Stimulated activated CD4-positive, alpha-beta T cell treated with anti-CD3 and anti-CD28 coated beads, TNF-alpha, amount 100 ng/mL, for 48 hours (primary cell): ENCODE measurements around the gene C8B.

Source experiments
- DNase-seq, 3 donors: peaks; one replicate each; pipeline ENCODE4 v3.0.0-alpha.2; 2020; ENCODE audit warnings: low read depth in 3 of 3

Gene C8B

DNA sequence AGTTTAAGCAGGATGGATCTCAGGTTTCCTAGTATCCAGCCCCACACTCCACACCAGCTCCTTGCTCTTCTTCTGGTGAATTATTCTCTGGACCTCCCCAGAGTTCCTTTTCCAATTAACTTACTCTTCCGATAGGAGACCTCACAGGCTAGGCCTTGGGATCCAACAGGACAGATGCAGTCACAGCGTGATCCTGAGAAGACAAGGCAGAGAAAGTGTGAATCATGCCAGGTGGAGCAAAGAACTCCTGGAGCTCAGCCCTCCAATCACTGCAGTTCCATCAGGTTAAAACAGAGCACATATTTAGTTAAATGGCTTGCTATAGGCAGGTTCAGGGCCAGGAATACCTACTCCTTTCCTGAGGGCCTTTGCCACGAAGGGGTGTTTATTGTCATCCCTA is 34.1 kb downstream of the C8B start:
- DNase-seq: no peak

DNA sequence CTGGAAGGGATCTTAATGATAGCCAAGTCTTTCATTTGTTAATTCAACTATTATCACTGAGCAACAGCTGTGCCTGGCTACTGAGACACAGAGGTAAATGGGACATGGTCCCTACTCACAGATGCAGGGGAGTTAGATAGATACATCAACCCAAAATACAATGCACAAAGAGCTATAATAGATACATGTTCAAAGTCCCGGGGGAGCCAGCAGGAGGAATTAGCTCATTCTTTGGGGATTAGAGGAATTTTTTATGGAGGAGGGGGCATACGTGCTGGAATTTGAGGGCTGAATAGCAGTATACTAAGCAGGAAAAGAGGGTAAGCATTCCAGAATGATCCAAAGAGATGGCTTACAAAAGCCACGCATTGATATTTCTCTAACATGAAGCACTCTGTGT is 34.6 kb downstream of the C8B start:
- no peak for DNase-seq

DNA sequence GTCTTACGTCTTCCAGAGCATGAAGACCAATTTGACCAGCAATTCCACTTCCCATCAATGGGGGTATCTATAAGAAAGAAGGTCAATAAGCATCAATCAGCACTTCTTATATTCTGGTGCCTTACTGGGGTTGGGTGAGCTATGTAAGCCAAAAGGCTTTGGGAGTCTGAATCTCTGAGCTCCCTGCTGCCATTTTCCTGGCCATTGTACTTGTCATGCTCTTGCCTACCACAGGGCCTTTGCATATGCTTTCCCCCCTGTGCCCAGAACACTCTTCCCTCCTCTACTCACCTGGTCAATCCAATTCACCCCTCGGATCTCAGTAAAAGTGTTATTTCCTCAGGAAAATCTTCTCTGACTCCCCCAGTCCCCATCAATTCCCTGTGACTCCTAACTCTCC is 36.3 kb downstream of the C8B start:
- no peak for DNase-seq

DNA sequence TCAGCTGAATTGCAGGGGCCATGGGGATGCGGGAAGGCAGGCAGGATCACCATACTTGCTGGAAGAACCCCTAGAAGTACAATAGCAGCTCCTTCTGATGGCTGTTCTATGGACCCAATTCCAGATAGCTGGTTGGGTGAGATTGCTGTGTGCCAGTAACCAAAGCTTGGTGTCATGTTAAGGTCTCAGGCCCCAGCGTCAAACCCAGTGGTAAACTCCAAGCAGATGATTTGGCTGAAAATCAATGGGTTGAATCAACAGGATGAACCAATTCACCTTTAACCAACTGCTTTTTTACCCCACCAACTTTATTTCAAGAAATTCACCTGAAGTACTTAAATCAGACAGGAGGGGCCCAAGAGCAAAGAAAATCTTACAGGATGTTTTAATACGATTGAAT is 37.8 kb downstream of the C8B start:
- no peak for DNase-seq

DNA sequence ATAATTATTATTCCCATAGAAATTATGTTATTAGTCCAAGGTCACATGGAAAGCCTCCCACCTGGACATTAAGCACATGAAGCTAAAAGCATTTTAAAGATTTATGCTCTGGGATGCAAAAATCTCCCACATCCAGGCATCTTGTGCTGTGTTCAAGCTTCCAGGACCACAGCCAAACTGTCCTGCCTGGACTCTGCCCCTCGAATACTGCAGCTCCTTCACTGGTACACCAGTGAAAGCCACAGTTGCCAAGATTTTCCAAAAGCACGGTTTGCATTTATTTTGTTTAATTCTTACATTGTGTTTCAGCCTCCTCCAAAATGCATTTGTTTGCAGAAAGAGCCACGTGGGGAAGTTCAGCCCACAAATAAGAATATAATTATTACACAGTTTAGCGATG is 38.6 kb downstream of the C8B start:
- no peak for DNase-seq

DNA sequence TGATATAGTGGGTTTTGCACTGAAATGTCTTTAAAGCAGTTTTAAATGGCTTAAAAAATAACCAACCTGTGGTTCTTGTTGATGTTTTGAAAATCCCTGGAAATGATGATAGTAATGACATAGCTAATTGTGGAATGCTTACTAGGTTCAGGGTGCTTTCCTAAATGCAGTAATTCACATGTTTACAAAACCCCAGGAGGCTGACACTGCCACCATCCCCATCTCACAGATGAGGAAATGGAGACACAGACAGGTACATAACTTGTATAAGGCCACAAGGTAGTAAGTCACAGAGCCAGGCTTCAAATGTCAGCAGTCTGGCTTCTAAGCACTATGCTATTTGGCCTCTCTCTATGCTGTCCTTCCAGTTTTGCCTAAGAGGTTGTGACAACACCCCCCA is 40.6 kb downstream of the C8B start:
- no peak for DNase-seq

DNA sequence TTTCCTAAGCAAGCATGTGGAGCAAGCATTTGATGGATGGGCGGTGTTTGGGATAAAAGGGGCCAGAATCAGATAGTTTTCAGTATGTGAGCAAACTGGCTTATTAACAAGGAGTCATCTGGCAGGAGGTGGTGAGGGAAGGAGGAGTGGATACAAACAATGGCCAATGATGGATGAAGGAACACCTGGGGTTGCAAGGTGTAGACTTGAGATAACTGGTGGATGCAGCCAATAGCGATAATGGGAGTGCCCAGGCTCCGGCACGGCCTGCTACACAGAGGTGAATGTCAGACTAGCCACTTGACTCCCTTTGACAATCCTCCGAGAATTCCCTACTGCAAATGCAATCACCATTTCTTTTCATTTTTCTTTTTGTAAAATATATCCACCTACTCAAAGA is 41.7 kb downstream of the C8B start:
- no peak for DNase-seq

DNA sequence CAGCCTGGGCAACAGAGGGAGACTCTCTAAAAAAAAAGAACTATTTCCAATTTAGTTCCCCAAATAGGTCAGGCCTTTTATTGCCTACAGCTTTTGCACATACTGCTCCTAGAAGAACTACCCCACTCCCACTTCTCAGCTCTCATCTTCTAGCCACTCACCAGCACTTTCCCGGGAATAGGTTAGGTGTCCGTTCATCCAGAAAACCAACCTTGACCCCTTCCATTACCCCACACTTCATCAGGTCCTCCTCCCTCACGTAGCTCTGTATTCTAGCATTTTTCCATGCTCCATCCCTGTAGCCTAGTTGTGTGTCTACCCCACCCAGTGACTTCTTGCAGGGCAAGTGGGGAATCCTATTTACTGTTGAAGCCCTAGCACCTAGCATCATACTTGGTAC is 42.6 kb downstream of the C8B start:
- no peak for DNase-seq

DNA sequence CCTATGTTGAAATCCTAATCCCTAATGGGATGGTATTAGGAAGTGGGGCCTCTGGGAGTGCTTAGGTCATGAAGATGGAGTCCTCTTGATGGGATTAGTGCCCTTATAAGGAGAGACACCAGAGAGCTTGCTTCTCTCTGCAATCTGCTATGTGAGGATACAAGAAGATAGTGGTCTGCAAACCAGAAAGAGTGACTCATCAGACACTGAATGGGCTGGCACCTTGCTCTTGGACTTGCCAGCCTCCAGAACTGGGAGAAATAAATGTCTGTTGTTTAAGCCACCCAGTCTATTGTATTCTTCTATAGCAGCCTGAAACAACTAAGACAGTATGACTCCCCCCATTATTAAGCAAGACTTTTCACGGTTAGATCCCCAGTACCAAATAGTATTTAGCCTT is 43.3 kb downstream of the C8B start:
- DNase-seq: no peak

DNA sequence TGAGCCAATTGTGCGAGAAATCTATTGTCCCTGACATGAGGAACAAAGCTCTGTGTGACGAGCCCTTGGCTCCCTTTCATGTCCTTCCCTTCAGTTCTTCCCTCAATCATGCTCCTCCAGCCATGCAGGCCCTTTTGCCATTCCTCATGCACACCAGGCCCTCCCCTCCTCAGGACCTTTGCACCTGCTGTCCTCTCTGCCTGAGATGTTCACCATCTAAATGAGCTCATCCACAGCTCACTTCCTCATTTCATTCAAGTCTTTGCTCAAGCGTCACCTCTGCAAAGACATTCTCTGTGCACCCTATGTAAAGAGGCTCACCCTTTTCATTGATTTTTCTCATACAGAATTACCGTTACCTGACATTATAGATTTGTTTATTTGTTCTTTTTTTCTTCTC is 43.7 kb downstream of the C8B start:
- no peak for DNase-seq

DNA sequence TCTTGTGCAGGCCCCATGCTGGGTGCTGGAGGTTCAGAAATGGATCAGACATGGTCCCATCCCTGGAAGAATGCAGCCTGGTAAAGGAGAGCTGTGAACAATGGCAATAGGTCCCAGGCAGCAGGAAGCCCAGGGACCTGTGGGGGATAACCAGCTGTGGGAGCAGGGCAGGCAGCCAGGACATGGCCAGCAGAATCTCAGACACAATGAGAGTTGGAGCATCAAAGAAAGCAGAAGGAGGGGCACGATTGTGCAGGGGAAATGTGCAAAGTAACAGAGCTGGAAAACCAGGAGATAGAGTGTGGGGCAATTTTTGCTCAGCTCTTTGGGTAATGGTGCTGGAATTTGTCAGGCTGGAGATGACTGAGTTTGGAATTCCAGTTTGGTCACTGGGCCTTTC is 44.3 kb downstream of the C8B start:
- no peak for DNase-seq

DNA sequence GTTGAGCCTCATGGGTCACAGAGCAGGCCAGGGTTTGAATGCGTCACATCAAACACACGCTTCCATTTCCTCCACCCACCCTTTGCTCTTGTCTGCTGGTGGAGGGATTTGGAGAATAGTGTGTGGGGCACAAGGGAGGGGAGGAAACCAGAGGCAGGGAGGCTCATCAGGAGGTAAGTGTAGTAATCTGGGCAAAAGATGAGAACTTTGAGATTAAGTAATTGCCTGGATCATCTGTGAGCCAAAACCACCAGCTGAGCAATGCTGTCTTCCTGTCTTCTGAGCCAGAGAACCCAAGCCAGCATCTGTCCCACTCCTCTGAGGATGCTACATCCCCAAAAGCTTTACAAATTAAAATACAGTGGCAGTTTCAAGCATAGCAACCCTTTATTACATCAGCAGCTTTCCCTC is 45.2 kb downstream of the C8B start:
- no peak for DNase-seq

DNA sequence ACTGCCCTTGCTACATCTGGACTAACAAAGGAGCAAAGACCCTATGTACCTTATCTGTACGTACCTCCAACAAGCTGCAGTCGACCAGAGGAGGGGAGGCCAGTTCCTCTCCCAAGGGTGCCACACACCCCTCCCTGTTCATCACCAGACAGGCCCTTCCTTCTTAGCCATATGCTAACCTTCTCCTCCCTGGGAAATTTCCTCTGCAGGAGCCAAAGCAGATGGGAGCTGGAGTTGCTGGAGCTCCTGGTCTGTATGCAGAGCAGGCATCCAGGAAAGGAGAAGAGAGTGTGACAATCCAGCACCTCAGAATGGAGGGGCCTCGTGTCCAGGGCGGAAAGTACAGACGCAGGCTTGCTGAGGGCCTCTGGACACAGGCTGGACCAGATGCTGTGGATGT is 48.5 kb downstream of the C8B start:
- DNase-seq: no peak

DNA sequence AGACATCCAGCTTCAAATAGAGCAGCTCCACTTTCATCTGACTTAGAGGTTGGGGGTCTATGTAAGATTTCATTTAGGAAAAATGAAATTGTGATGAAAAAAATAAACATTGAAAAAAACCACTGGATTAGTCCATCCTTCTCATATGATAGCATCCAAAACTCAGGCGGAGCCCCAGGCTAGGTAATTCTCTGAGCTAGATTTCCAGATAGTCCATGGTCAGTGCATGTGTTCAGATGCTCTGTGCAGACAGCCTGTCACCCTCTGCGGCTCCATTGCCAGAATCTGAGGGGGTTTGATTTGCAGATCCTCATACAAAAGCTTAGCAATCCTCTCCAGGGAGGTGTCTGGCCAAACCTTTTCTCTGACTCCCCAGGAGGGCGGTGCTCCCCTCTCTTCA is 49.2 kb downstream of the C8B start:
- no peak for DNase-seq

DNA sequence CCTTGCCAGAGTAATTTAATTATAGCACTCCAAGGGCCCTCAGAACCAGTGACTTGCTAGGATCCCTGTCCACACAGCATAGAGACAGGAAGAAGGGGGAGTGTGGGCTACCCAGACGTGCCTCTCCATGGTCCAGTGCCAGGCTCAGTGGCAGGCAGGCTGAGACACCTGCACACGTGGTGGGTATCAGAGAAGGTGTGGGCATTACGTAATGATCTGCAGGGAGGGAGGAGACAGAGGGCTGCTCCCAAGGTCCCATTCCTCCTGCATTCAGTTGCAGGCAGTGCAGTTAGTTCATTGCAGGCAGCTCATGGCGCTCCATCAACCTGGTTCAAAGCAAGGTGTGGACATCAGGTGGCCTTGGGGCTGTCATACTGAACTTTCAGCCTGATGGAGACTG is 49.9 kb downstream of the C8B start:
- DNase-seq: no peak

DNA sequence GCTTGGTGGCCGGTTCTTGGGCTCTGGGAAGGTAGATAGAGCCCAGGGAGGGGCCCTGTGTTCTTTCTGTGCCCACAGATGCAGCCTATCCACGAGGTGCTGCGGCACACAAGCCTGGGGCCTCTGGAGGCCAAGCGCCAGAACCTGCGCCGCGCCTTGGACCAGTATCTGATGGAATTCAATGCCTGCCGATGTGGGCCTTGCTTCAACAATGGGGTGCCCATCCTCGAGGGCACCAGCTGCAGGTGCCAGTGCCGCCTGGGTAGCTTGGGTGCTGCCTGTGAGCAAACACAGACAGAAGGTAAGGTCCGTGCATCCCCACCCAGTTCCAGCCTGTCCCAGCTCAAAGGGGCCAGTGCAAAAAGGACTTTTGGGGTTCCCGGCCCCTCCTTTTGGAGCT is 53.5 kb downstream of the C8B start:
- DNase-seq: no peak

DNA sequence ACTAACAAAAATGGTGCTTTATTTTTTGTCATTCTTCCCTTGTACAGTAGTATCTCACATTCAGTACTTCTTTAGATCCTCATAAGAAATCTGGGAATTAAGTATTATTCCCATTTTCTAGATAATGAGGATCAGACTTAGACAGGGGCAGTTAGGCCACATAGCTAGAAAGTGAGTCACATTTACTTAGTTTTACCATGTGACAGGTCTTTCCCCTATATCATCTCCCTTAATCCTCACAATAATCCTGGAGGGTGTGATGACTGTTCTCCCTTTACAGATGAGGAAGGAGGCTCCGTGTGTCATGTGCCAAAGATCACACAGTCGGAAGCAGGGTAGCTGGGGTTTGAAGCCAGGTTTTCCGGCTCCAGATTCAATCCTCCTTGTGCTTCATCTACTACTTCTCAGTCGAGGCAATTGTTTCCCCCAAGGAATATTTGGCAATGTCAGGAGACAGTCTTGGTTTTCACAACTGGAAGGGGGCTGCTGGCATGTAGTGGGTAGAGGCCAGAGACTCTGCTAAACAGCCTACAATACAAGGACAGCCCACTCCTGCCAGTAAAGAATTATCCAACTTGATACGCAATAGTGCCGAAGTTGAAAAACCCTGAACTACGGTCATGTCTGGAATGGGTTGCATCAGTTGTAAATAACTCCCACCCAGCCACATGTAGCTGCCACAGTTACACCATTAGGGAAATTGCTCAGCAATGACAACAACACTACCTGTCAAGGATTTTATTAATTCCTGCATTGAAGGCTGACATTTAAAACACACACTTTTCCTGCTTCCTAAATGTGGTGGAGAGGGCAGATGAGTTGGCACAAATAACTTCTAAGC is 54.5 kb downstream of the C8B start:
- no peak for DNase-seq

DNA sequence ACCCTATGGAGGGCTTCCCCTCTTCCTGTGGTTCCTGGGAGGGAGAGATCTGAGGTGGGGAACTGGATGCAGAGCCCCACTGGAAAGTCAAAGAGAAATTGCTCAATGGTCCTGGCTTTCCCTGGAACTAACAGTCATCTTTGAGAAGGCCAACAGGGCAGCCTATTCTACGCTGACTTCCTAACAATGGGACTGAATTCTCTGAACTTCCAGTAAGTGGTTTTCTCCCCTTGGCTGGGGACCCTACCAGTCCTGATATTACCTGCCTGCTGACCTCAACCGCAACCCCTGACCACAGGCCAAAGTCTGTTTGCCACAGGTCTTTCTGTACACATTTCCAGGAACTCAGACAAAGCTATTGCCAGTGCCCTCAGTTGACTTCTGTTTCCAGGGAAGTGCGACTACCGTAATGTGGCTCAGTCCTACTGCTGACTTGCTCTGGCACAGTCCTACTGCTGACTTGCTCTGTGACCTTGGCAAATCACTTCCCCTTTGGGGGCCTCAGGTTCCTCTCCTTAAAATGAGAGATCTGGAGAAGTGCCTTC is 55.3 kb downstream of the C8B start:
- DNase-seq: no peak

DNA sequence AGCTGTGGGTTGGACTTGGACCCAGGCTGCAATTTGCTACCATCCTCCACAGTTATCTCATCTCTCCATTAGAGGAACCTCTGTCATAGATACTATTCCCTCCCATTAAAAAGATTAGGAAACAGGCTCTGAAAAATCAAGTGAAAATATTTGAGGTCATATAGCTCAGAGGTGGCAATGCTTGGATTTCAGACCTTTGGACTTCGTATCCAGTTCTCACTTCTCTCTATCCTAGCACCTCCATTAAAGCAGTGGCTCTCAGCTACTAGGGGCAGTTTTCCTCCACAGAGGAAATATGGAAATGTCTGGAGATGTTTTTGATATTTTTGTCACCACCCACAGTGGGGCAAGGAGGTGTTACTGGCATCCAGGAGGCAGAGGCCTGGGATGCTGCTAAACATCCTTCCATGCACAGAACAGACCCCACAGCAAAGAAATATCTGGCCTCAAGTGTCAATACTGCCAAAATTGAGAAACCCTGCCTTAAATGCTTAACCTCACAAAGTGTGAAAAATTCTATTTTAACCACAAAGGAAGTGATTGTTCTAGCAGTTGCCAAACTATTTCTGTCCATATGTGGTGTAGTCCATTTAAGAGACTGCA is 57.1 kb downstream of the C8B start:
- no peak for DNase-seq

DNA sequence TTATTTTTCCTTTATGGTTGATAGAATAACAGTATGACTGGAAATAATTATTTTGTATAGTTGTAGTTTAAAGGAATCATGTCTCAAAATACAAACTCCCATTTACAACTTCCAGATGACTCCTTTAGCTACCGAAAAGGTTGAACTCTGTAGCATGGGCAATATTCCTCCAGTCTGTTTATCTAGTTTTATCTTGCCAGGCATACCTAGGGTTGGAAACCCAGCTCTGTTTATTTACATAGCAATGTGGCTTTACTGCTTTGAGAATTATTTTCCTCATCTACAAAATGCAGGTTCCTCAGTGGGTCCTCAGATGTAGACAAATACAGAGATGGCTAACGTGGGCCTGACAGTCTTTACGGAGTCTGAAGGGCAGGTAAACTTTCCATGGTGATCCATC is 60.1 kb downstream of the C8B start:
- DNase-seq: no peak

DNA sequence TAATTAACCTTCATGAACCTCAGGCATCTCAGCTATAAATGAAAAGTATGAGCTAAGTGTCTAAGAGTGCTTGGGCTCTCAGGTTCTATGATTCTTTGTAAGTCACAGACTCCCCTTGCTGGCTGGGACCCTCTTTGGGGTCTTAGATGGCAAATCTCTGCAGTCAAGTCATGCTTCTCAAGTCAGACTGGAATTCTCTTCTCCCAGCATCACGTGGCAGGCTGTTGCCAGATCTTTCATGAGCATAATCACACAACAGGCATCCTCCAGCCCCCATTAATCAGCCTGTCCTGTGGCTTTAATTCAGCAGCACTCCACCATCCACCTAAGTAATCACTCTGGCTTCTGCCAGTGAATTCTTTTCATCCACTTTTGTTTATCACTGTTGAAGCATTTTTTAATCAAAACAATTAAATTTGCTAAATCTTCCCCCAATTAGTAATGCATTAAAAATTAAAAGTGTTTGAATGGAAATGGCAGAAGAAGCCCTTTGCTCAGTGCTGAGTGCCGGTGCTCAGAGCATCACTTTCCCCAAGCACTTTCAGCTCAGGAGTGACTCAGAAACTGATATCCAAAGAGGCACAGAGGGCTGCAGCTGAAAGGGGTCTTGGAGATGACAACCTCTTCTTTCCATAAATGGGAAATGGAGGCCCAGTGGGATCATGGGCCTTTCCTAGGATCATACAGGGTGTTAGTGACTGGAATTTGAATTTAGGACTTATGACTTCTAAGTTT is 61.0 kb downstream of the C8B start:
- no peak for DNase-seq

DNA sequence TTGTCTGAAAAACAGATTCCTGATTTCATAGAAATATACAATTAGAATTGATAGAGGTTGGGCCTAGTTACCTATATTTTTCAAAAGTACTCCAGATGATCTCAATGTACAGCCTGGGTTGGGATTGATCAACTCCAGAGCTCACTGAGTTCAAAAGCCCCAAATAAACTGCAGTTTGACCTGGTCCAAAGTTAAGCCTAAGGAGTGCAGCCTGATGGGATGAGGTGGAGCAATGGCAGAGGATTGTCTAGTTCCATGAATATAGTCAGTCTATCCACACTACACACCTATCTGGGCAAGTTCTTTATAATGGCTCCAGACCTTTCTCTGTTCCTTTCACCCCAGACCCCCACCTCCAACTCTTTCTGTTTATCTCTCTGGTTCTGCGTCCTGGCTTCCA is 62.0 kb downstream of the C8B start:
- DNase-seq: no peak

DNA sequence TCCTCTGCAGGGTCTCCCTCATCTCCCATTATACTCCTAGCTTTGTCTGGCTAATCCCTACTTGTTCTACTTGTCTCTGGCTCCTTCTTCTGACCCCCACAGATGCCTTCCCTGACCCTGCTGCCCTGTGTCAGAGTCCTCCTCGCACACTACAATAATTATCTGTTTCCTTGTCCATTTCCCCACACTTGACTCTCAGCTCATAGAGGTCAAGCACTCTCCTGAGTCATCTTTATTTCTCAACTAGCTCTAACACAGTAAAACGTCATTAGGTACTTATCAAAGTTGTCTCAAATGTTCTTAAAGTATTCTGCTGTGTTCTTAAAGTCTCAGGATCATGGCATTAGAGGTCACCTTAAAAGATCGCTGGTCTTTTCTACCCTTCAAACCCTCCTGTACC is 64.1 kb downstream of the C8B start:
- no peak for DNase-seq
